Measurements from ENCODE around the gene GLCCI1. TPM values are rescaled to one million over a fixed set of nuclear protein-coding genes. Genes with fewer than 3 reads are reported as not detected.

Gene GLCCI1
- total and polyA plus RNA-seq, 11 donors = 1.5 to 10.8 (median 6.3) TPM

- Histone ChIP-seq H3K36me3 (no peaks in the 10 kb centered on the region), H3K27me3 (no peaks in the 10 kb centered on the region), H3K4me3 (no peak overlapping the region), H3K4me1 (no peaks in the 10 kb centered on the region), H3K9me3 (peaks cover 0 to 3% (median 0%) of the 10 kb centered on the region in 12 donors), H3K27ac (no peak overlapping the region)
- TF ChIP-seq POLR2A (IDR thresholded peaks at IDR 0.05) (no peak), CTCF (IDR thresholded peaks at IDR 0.05) (no peak)
- intact Hi-C loops (cut with DNase I) = no loop called here
- 76 to 83% (median 80%) methylated on average over 4 of the region's 4 CpGs for WGBS, 4 donors
- no peak for ATAC-seq
- no peak for DNase-seq
These were observed 140.8 kb downstream of the GLCCI1 start for GRCh38 chr7:8109196-8110022.

GRCh38 chr7:8111282-8111960, 142.8 kb downstream of the GLCCI1 start:
- DNase-seq (no peak), ATAC-seq (no peak)
- no peak for TF ChIP-seq POLR2A (IDR thresholded peaks at IDR 0.05)
- no peak for TF ChIP-seq CTCF (IDR thresholded peaks at IDR 0.05)
- peaks cover 0 to 3% (median 0%) of the 10 kb centered on the region in 9 donors for H3K36me3 ChIP-seq
- WGBS, 4 donors = 62 to 78% (median 75%) methylated on average over 11 of the region's 11 CpGs
- intact Hi-C loops (cut with DNase I) = no loop called here
- H3K4me3 ChIP-seq = no peak overlapping the region
- H3K9me3 ChIP-seq = peaks cover 0 to 3% (median 0%) of the 10 kb centered on the region in 12 donors
- H3K27ac ChIP-seq = no peak overlapping the region
- H3K4me1 ChIP-seq = peaks cover 0 to 16% (median 0%) of the 10 kb centered on the region in 12 donors
- no peaks in the 10 kb centered on the region for H3K27me3 ChIP-seq

GRCh38 chr7:8112685-8113084, 144.1 kb downstream of the GLCCI1 start:
- peak in 2 of 4 donors; percentile 21 to 51 for ATAC-seq
- WGBS, 4 donors = 89 to 100% (median 97%) methylated on average over 1 to 2 of the region's 2 CpGs

More at GRCh38 chr7:8112685-8113084, 144.1 kb downstream of the GLCCI1 start:
- Histone ChIP-seq H3K4me1 (peaks cover 0 to 16% (median 0%) of the 10 kb centered on the region in 12 donors), H3K36me3 (peaks cover 0 to 11% (median 0%) of the 10 kb centered on the region in 9 donors), H3K9me3 (peaks cover 0 to 3% (median 0%) of the 10 kb centered on the region in 12 donors), H3K27ac (no peak overlapping the region), H3K4me3 (no peak overlapping the region), H3K27me3 (no peaks in the 10 kb centered on the region)
- DNase-seq = no peak
- no peak for TF ChIP-seq CTCF (IDR thresholded peaks at IDR 0.05)
- no peak for TF ChIP-seq POLR2A (IDR thresholded peaks at IDR 0.05)
- intact Hi-C loops (cut with DNase I) = no loop called here
